Tibial nerve (tissue), 4 donors: ENCODE data around the gene MT3. TPM values are rescaled to one million over a fixed set of nuclear protein-coding genes. Genes with fewer than 3 reads are reported as not detected.

Source experiments
- DNase-seq, 2 donors: peaks; one replicate each; pipeline ENCODE4 v3.0.0-alpha.2; 2019; ENCODE audit warnings: low spot score in 2 of 2
- H3K27ac ChIP-seq, 4 donors: fragments of 200-600 bp; sonication (generic) in 3 of 4; one replicate each; pipeline ENCODE4 v1.5.1; 2017 to 2019; ENCODE audit warnings: mild to moderate bottlenecking in 1 of 4
- H3K27me3 ChIP-seq, 2 donors: fragments of 200-600 bp; sonication (generic) in 1 of 2; one replicate each; pipeline versions ENCODE4 v1.5.1 to v1.6.0; 2017 to 2019
- H3K36me3 ChIP-seq, 3 donors: fragments of 200-600 bp; sonication (generic); one replicate each; pipeline ENCODE4 v1.5.1; 2018 to 2019
- H3K4me1 ChIP-seq, 4 donors: fragments of 200-600 bp; sonication (generic) in 3 of 4; one replicate each; pipeline ENCODE4 v1.5.1; 2017 to 2019
- H3K4me3 ChIP-seq, 4 donors: fragments of 200-600 bp; sonication (generic) in 3 of 4; one replicate each; pipeline ENCODE4 v1.5.1; 2017 to 2019; ENCODE audit warnings: mild to moderate bottlenecking in 1 of 4, moderate library complexity in 1 of 4
- H3K9me3 ChIP-seq, 4 donors: fragments of 200-600 bp; sonication (generic) in 3 of 4; one replicate each; pipeline ENCODE4 v1.5.1; 2017 to 2019
- CTCF ChIP-seq, 5 experiments: fragments of 200-600 bp in 3 of 5; fragments of 450-650 bp in 2 of 5; sonication (generic) in 3 of 5; IDR thresholded peaks; one replicate each; pipeline ENCODE4 v1.5.1; 2016 to 2019; ENCODE audit warnings: antibody characterized with exemption in 5 of 5, mild to moderate bottlenecking in 3 of 5, moderate library complexity in 2 of 5
- EP300 ChIP-seq, 2 donors: sonication (generic); formaldehyde crosslinking; IDR thresholded peaks; one replicate each; pipeline ENCODE4 v1.6.1; 2017; ENCODE audit warnings: antibody characterized with exemption in 2 of 2, mild to moderate bottlenecking in 1 of 2
- POLR2A ChIP-seq, 2 donors: fragments of 450-650 bp; IDR thresholded peaks; one replicate each; pipeline ENCODE4 v1.6.1; 2017; ENCODE audit warnings: antibody characterized with exemption in 2 of 2, mild to moderate bottlenecking in 2 of 2, moderate library complexity in 2 of 2
- WGBS, 2 donors: methylation state at CpG; one replicate each; pipeline ENCODE4 v1.1.5; 2018; 5-methylcytosine and 5-hydroxymethylcytosine counted together
- total RNA-seq, 4 donors: library from RNA; depleted of rRNA; stranded (reverse); fragments of >200 nt; gene quantifications; one replicate each; pipeline ENCODE4 v1.1.0, GENCODE V29; 2016

The MT3 gene
- total RNA-seq, 4 donors from 2014 or later: 92.4 to 291 (median 156) TPM

DNA sequence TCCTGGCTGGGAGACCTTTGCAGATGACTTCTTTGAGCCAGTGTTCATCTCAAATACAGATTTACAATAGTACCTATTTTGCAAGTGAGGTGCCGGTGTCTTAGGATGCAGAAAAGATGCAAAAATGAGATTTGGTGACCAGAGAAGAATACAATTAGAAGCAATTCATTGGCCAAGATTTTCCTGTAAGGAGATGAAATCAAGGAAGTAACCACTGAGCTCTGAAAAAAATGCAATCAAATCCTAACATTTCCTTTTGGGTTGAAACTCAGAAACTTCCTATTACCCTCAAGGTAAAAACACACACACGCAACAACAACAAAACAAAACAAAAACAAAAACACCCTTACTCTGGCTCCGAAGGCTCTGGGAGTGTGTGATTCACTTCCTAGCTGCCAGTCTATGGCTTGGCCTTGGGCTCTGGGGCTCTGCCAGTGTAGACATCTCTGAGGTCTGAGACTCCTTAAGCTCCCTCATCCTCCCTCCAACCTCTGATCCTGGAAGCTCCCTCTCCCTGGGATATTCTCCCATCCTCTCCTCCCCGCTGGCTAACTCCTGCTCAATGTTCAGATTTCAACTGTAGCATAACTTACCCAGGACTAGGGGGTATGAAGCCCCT lies 41.3 kb upstream of the MT3 start:
- Histone ChIP-seq H3K36me3 (no peaks in the 10 kb centered on the region), H3K27ac (peak overlapping the region; percentile 73 to 98 (median 85)), H3K9me3 (no peaks in the 10 kb centered on the region), H3K4me3 (no peak overlapping the region), H3K4me1 (peaks cover 0 to 40% (median 32%) of the 10 kb centered on the region in 4 donors), H3K27me3 (no peaks in the 10 kb centered on the region)
- TF ChIP-seq POLR2A (IDR thresholded peaks at IDR 0.05) (no peak), EP300 (IDR thresholded peaks at IDR 0.05) (no peak), CTCF (IDR thresholded peaks at IDR 0.05) (no peak)
- WGBS, 2 donors: 64% methylated on average over 4 of the region's 4 CpGs
- DNase-seq: no peak

- peak overlapping the region; percentile 73 to 98 (median 85) for H3K27ac ChIP-seq
- no peak for DNase-seq
- no peaks in the 10 kb centered on the region for H3K27me3 ChIP-seq
- H3K4me3 ChIP-seq: no peak overlapping the region
- H3K9me3 ChIP-seq: no peaks in the 10 kb centered on the region
- peaks cover 0 to 40% (median 32%) of the 10 kb centered on the region in 4 donors for H3K4me1 ChIP-seq
- no peaks in the 10 kb centered on the region for H3K36me3 ChIP-seq
- TF ChIP-seq EP300 (IDR thresholded peaks at IDR 0.05): no peak
- TF ChIP-seq POLR2A (IDR thresholded peaks at IDR 0.05): no peak
- TF ChIP-seq CTCF (IDR thresholded peaks at IDR 0.05): no peak
These were observed 40.2 kb upstream of the MT3 start for GRCh38 chr16:56549161-56549560.

- Histone ChIP-seq H3K4me1 (peaks cover 0 to 40% (median 32%) of the 10 kb centered on the region in 4 donors), H3K27me3 (no peaks in the 10 kb centered on the region), H3K27ac (peak overlapping the region in 3 of 4 donors; percentile 73 to 98 (median 93)), H3K36me3 (no peaks in the 10 kb centered on the region), H3K9me3 (no peaks in the 10 kb centered on the region), H3K4me3 (no peak overlapping the region)
- TF ChIP-seq EP300 (IDR thresholded peaks at IDR 0.05): no peak
- no peak for TF ChIP-seq POLR2A (IDR thresholded peaks at IDR 0.05)
- no peak for TF ChIP-seq CTCF (IDR thresholded peaks at IDR 0.05)
- no peak for DNase-seq
- WGBS, 2 donors: 86 to 89% methylated on average over 5 of the region's 5 CpGs
These were observed 39.5 kb upstream of the MT3 start for GRCh38 chr16:56549744-56550385.

DNA sequence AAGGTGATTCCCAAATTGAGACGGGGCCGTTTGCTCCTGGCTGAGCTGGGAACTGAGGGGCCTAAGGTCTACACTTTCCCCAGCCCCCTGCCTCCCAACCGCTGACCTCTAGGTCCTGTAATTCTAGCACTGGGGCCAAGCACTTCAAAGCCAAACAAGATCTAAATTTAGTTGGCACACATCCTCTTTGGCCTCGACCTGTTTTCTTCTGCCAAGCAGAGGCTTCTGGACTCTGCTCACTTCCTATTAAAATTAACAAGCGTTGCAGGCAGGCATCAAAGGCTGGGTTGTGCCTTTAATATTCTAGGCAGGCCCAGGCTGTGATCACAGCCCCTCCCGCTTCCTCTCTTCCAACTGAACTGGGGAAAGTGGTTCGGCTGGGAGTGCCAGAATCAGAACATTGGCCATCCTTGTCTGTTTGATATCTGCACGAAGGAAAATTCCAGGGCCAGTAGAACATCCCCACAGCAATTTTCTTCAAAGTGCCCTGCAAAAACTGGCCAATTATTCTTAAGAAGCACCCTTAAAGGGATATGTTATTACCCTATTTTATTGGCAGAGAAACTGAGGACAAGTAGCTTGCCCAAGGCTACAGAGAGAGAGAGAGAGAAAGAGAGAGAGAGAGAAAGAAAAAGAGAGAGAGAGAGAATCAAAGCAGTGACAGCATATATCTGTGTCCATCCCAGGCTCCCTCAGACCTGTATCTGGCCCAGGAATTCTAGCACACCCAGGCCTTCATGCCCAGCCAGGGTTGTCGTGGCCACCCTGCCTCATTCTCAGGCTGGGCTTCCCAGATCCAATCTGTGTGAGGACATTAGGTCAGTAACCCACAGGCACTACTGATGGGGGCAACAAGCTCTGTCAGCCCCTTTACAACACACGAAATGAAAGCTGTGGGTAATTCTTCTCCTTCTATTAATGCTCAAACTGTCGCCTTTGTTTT lies 37.3 kb upstream of the MT3 start:
- no peak for DNase-seq
- WGBS, 2 donors: 25 to 26% methylated on average over 11 of the region's 11 CpGs
- peak overlapping the region in 3 of 4 donors; percentile 21 to 98 (median 80) for H3K27ac ChIP-seq

More for the DNA sequence above, 37.3 kb upstream of the MT3 start:
- TF ChIP-seq CTCF (IDR thresholded peaks at IDR 0.05): no peak
- TF ChIP-seq EP300 (IDR thresholded peaks at IDR 0.05): no peak
- no peak for TF ChIP-seq POLR2A (IDR thresholded peaks at IDR 0.05)
- H3K4me1 ChIP-seq: peaks cover 0 to 29% (median 26%) of the 10 kb centered on the region in 4 donors
- H3K36me3 ChIP-seq: no peaks in the 10 kb centered on the region
- H3K4me3 ChIP-seq: no peak overlapping the region
- no peaks in the 10 kb centered on the region for H3K27me3 ChIP-seq
- no peaks in the 10 kb centered on the region for H3K9me3 ChIP-seq
